ENCODE data around the gene OR4Q3.
"Not testable (repeated sequence)": the region's sequence is repeated elsewhere in the genome, so short reads cannot be mapped to it uniquely, and the experiment has no call there.

OR4Q3 gene

GRCh38 chr14:19743256-19743655 lies at the start of gene OR4Q3:
TSS of gene OR4Q3 (plus strand) at chr14:19743571.
- no peak for DNase-seq

GRCh38 chr14:19729359-19729758 lies 14.0 kb upstream of the OR4Q3 start:
- DNase-seq, result no peak

GRCh38 chr14:19729763-19730162 lies 13.6 kb upstream of the OR4Q3 start:
- DNase-seq, result no peak

- DNase-seq, result not testable (repeated sequence)
These were observed 9.5 kb upstream of the OR4Q3 start for GRCh38 chr14:19733893-19734292.

- DNase-seq, result not testable (repeated sequence)
These were observed 8.9 kb downstream of the OR4Q3 start for GRCh38 chr14:19752316-19752715.

- DNase-seq, result no peak
These were observed 10.8 kb downstream of the OR4Q3 start for GRCh38 chr14:19754172-19754571.

- not testable (repeated sequence) for DNase-seq
These were observed 28.1 kb downstream of the OR4Q3 start for GRCh38 chr14:19771491-19771890.

- DNase-seq, result no peak
These were observed 28.6 kb downstream of the OR4Q3 start for GRCh38 chr14:19771895-19772430.

- DNase-seq, result not testable (repeated sequence)
These were observed 29.1 kb downstream of the OR4Q3 start for GRCh38 chr14:19772454-19772853.

- DNase-seq, result not testable (repeated sequence)
These were observed 29.8 kb downstream of the OR4Q3 start, which contains the start of gene OR4M1 for GRCh38 chr14:19773204-19773603. TSS of gene OR4M1 (plus strand) at chr14:19773504. CDS start at chr14:19780323, 6,819 bp downstream.

- DNase-seq, result no peak
These were observed 32.2 kb downstream of the OR4Q3 start for GRCh38 chr14:19775587-19775986.

GRCh38 chr14:19785848-19786247 lies 42.5 kb downstream of the OR4Q3 start:
- not testable (repeated sequence) for DNase-seq

- not testable (repeated sequence) for DNase-seq
These were observed 43.9 kb downstream of the OR4Q3 start for GRCh38 chr14:19787318-19787717.

GRCh38 chr14:19788150-19788549 lies 44.8 kb downstream of the OR4Q3 start:
- not testable (repeated sequence) for DNase-seq

- not testable (repeated sequence) for DNase-seq
These were observed 53.2 kb downstream of the OR4Q3 start for GRCh38 chr14:19796520-19797108.
